Pancreas (tissue), 10 donors: ENCODE results near the gene LRSAM1. TPM values are rescaled to one million over a fixed set of nuclear protein-coding genes. Genes with fewer than 3 reads are reported as not detected.

Experiments
- ATAC-seq, 4 donors: fragments of 200-7000 bp; cut with Tn5 transposase; one replicate each; pipeline versions ENCODE4 v1.8.0 to v1.9.1; 2020; ENCODE audit warnings: mild to moderate bottlenecking in 4 of 4, moderate library complexity in 4 of 4
- DNase-seq, 6 donors: peaks; one replicate each; pipeline ENCODE4 v3.0.0-alpha.2; 2020
- FAIRE-seq: peaks from 2 replicates; lab custom pipeline; 2012; peaks lifted over from hg19 to GRCh38; lab: Jason Lieb, UNC
- H3K27ac ChIP-seq, 4 donors: fragments of 200-600 bp; sonication (generic); 1 replicate in 3 of 4; 2 replicates in 1 of 4; pipeline versions ENCODE4 v1.5.0 to v1.8.0; 2020
- H3K27me3 ChIP-seq, 4 donors: fragments of 200-600 bp; one replicate each; pipeline ENCODE4 v1.8.0; 2021
- H3K36me3 ChIP-seq, 3 donors: fragments of 200-600 bp; sonication (generic) in 1 of 3; one replicate each; pipeline versions ENCODE4 v1.5.0 to v1.8.0; 2020 to 2021
- H3K4me1 ChIP-seq, 3 donors: fragments of 200-600 bp; one replicate each; pipeline ENCODE4 v1.8.0; 2021
- H3K4me3 ChIP-seq, 4 donors: fragments of 200-600 bp; sonication (generic) in 2 of 4; one replicate each; pipeline versions ENCODE4 v1.5.0 to v1.8.0; 2020 to 2021
- H3K9me3 ChIP-seq, 4 donors: fragments of 200-600 bp; one replicate each; pipeline ENCODE4 v1.8.0; 2021
- WGBS, 2 donors: extraction: QIAGEN DNeasy Blood & Tissue Kit; methylation state at CpG; one replicate each; pipeline ENCODE4 v1.1.7; 2013; 5-methylcytosine and 5-hydroxymethylcytosine counted together
- intact Hi-C, 3 donors: fragments of 100-400 bp; cut with DNase I; formaldehyde crosslinking; loops; one replicate each; pipeline versions ENCODE4 v1.11.1 to v1.14.2; 2022
- polyA plus RNA-seq, 2 donors: library from polyadenylated mRNA; stranded (reverse); fragments of 200-250 nt; gene quantifications; one replicate each; pipeline ENCODE4 v1.2.3, GENCODE V29; 2013
- total RNA-seq, 6 donors: library from RNA; stranded (reverse); fragmentation: NEBNext Ultra II Directional in 4 of 6; extraction: Animal tissue kit (Norgen Biotek cat#: 25700) in 4 of 6; gene quantifications; one replicate each; pipeline versions ENCODE4 v1.2.1 to v1.2.4, GENCODE V29; 2021 to 2023
- TF ChIP-seq, protein P1 (sequence below), 4 donors: fragments of 200-600 bp; sonication (generic) in 3 of 4; IDR thresholded peaks; one replicate each; pipeline versions ENCODE4 v1.5.0 to v1.8.0; 2021; ENCODE audit warnings: antibody characterized with exemption in 4 of 4
- donor health status: healthy with polysubstance abuse.
- donor health status: DM: no; HTN: no; CAD: no; lungs with moderate emphysema.
- donor health status: DM: no; HTN: no; CAD: no.
- donor health status: control.
- donor health status: control.
- donor health status: Bipolar disorder and iron deficiency.
- donor health status: DM: yes; HTN: yes; CAD: no.
- donor health status: DM: no; HTN: no; CAD: no.
- donor health status: DM: no; HTN: no; CAD: no.
- donor health status: DM: yes; HTN: yes; CAD: no.

LRSAM1 gene
- total and polyA plus RNA-seq, 8 donors, result 4.3 to 24.9 (median 7.7) TPM

DNA sequence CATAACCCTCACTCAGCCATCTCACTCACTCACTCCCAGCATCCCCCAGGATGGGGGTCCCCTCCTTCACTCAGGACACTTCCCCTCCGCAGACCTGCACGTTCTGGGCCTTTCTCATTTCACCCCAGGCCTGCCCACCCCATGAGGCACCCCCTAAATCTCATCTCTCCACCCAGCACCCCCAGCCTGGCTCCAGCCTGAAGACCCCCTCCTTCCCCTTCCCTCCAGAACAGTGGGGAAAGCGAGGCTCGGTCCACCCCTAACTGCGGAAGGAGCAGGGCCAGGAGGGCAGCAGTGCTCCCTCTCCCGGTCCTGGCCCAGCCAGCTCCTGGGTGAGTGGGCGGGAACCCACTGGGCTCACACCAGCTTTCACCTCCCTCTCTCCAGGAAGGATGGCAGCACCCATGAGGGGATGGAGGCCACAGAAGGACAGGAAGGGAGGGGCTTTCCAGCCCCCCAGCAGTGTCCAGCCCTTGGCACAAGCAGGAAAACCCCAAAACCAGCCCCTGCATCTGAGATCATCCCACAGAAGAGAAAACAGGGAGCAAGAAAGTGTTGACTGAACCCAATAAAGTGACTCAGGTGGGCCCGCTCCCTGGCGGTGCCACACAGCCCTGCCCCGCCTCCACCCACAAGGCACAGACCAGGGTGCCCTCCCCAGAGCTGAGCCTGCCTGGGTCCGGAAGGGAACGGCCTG is 55.0 kb downstream of the LRSAM1 start:
- FAIRE-seq (no peak), ATAC-seq (no peak), DNase-seq (peak in 2 of 6 donors; percentile 26 to 73)
- TF ChIP-seq, protein P1, sequence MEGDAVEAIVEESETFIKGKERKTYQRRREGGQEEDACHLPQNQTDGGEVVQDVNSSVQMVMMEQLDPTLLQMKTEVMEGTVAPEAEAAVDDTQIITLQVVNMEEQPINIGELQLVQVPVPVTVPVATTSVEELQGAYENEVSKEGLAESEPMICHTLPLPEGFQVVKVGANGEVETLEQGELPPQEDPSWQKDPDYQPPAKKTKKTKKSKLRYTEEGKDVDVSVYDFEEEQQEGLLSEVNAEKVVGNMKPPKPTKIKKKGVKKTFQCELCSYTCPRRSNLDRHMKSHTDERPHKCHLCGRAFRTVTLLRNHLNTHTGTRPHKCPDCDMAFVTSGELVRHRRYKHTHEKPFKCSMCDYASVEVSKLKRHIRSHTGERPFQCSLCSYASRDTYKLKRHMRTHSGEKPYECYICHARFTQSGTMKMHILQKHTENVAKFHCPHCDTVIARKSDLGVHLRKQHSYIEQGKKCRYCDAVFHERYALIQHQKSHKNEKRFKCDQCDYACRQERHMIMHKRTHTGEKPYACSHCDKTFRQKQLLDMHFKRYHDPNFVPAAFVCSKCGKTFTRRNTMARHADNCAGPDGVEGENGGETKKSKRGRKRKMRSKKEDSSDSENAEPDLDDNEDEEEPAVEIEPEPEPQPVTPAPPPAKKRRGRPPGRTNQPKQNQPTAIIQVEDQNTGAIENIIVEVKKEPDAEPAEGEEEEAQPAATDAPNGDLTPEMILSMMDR (IDR thresholded peaks at IDR 0.05), result no peak
- Histone ChIP-seq H3K9me3 (no peaks in the 10 kb centered on the region), H3K27ac (no peak overlapping the region), H3K36me3 (peaks cover 12 to 58% (median 38%) of the 10 kb centered on the region in 3 donors), H3K4me3 (no peak overlapping the region), H3K27me3 (no peaks in the 10 kb centered on the region), H3K4me1 (no peaks in the 10 kb centered on the region)
- WGBS, 2 donors, result 89 to 92% methylated on average over 12 of the region's 12 CpGs
- intact Hi-C loops, result loop anchor here in 2 of 3 donors (5.0 to 10.0 kb wide), 2 partner anchors 79 to 81 kb away; no protein-coding TSS in a partner anchor

DNA sequence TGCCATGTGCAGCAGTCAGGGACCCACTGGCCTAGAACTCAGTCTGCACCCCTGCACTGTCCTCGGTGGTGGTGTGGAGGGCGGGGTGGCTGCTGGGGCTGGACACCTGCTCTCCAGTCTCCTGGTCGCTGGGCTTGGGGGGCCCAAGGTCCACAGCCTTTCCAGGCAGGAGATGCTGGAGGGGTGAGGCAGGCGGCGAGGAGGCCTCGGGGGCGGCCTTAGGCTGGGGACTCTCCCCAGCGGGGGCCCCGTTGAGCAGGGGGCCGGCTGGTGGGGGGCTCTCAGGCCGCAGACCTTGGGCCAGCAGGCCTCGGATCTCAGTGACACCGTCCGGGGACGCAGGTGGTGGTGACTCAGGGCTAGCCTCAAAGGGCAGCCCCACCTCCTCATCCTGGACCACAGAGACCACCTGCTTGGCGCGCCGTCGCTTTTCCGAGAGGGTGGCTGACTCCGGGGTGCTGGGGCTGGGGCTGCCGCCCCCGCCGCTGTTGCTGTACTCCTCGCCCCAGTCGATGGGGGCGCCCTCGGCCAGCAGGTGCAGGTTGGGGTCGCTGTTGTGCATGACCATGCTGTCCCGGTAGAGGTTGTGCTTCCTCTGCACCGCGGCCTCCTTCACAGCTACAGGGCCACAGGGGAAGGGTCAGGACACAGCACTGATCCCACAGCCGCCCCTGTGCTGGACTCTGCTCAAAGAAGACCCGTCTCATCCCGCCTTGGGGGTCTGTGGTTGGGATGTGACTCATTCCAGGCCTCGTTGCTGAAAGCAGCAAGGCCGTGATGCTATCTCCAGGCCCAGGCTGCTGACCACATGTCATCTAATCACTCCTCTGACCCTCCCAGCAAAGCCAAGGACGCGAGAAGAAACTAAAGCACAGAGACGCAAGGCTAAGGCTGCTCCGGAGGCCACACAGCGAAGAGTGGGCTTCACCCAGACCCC is 55.8 kb downstream of the LRSAM1 start:
- ATAC-seq (no peak), FAIRE-seq (no peak), DNase-seq (peak in 1 of 6 donors; percentile 72)
- Histone ChIP-seq H3K4me1 (no peaks in the 10 kb centered on the region), H3K4me3 (no peak overlapping the region), H3K27ac (no peak overlapping the region), H3K9me3 (no peaks in the 10 kb centered on the region), H3K36me3 (peaks cover 12 to 60% (median 37%) of the 10 kb centered on the region in 3 donors), H3K27me3 (no peaks in the 10 kb centered on the region)
- intact Hi-C loops, result loop anchor here in 2 of 3 donors (5.0 to 10.0 kb wide), 2 partner anchors 78 to 80 kb away; no protein-coding TSS in a partner anchor
- TF ChIP-seq, protein P1 (IDR thresholded peaks at IDR 0.05), result no peak
- WGBS, 2 donors, result 88 to 91% methylated on average over 35 to 42 of the region's 42 CpGs

DNA sequence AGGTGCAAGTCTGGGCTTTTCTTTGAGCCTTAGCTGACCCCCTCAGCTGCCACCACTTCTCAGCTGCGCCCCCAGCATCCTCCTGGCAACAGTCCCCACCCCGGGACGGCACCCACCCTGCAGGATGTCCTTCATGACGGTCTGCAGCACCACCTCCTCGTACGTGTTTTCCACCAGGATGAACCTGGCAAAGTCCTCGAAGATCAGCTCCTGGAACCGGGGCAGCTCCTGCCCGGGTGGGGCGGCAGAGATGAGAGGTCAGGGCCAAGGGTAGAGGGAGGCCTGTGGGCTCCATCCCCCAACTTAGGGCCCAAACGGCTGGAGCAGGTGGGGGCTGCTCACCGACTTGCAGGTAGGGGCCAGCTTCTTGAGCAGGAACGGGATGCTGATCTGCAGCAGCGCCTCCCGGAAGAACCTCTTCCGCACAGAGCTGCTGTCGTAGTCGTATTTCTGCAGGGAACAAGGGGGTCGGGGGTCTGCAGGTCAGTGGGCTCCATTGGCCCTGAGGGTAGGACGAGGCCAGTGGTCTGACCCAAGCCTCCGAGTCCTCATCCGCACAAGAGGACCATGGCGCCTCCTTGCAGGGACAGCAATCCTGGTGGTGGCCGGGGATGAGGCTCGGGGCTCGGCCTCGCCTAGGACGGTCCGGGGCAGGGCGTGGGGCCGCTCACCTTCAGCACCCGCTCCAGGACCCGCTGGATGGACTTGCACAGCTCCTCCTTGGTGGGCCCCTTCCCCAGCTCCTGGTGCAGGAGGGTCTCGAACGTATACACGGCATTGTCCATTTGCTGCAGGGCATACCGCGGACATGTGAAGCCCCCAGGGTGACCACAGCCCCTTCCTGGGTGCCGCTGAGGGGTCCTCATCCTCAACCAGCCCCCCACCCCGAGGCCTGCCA is 56.7 kb downstream of the LRSAM1 start:
- FAIRE-seq (no peak), DNase-seq (no peak), ATAC-seq (no peak)
- 92 to 94% methylated on average over 40 of the region's 40 CpGs for WGBS, 2 donors
- Histone ChIP-seq H3K9me3 (no peaks in the 10 kb centered on the region), H3K36me3 (peaks cover 12 to 65% (median 37%) of the 10 kb centered on the region in 3 donors), H3K4me1 (no peaks in the 10 kb centered on the region), H3K27ac (no peak overlapping the region), H3K27me3 (no peaks in the 10 kb centered on the region), H3K4me3 (no peak overlapping the region)
- intact Hi-C loops, result loop anchor here in 2 of 3 donors (5.0 to 10.0 kb wide), 2 partner anchors 77 to 79 kb away; no protein-coding TSS in a partner anchor
- TF ChIP-seq, protein P1 (IDR thresholded peaks at IDR 0.05), result no peak

DNA sequence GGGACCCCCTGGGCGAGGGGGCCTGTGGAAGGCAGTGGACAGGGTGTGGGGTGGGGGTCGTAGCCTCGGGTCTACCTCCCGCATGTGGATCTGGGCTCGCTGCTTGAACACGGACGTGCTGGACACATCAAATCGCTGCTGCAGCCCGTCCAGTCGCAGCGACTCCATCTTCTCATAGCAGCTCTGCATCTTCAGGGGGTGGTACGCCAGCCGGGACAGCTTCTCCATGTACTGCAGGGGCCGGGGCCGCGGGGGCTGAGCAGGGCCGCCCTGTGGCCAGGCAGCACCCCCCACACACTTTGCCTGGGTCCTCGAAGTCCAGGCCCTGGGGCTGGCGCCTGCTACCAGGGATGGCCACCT is 57.6 kb downstream of the LRSAM1 start:
- Histone ChIP-seq H3K27me3 (no peaks in the 10 kb centered on the region), H3K4me3 (no peak overlapping the region), H3K4me1 (no peaks in the 10 kb centered on the region), H3K27ac (no peak overlapping the region), H3K9me3 (no peaks in the 10 kb centered on the region), H3K36me3 (peaks cover 12 to 64% (median 33%) of the 10 kb centered on the region in 3 donors)
- TF ChIP-seq, protein P1 (IDR thresholded peaks at IDR 0.05), result no peak
- no peak for ATAC-seq
- no peak for FAIRE-seq
- DNase-seq, result no peak
- intact Hi-C loops, result loop anchor here in 2 of 3 donors (5.0 to 10.0 kb wide), 2 partner anchors 76 to 78 kb away; no protein-coding TSS in a partner anchor
- 88 to 93% methylated on average over 19 of the region's 19 CpGs for WGBS, 2 donors
